Subcutaneous abdominal adipose tissue (tissue), 5 donors: ENCODE data around the gene TOM1L2.

Experiments used
- H3K27ac ChIP-seq: one replicate; pipeline ENCODE4 v1.7.0; 2013; ENCODE audit warnings: low read depth, mild to moderate bottlenecking, inconsistent platforms, low read length, moderate library complexity
- H3K27me3 ChIP-seq, 5 donors: one replicate each; pipeline ENCODE4 v1.7.0; 2013; ENCODE audit warnings: low read length in 5 of 5, inconsistent platforms in 1 of 5; ENCODE audit not compliant: control insufficient read depth in 5 of 5, insufficient read depth in 4 of 5
- H3K36me3 ChIP-seq, 5 donors: one replicate each; pipeline ENCODE4 v1.7.0; 2013; ENCODE audit warnings: low read length in 5 of 5; ENCODE audit not compliant: control insufficient read depth in 5 of 5, insufficient read depth in 5 of 5
- H3K4me1 ChIP-seq, 5 donors: one replicate each; pipeline ENCODE4 v1.7.0; 2013; ENCODE audit warnings: low read length in 5 of 5, mild to moderate bottlenecking in 3 of 5, moderate library complexity in 1 of 5; ENCODE audit not compliant: control insufficient read depth in 5 of 5, insufficient read depth in 5 of 5
- H3K4me3 ChIP-seq, 5 donors: one replicate each; pipeline ENCODE4 v1.7.0; 2013; ENCODE audit warnings: low read length in 5 of 5, low read depth in 1 of 5
- H3K9ac ChIP-seq, 5 donors: one replicate each; pipeline ENCODE4 v1.7.0; 2013; ENCODE audit warnings: low read length in 5 of 5, mild to moderate bottlenecking in 4 of 5, moderate library complexity in 3 of 5
- H3K9me3 ChIP-seq, 5 donors: one replicate each; pipeline ENCODE4 v1.7.0; 2013; ENCODE audit warnings: low read length in 5 of 5; ENCODE audit not compliant: control insufficient read depth in 5 of 5
- donor health status: healthy.
- donor health status: healthy.
- donor health status: healthy.
- donor health status: healthy.
- donor health status: healthy.

Gene TOM1L2

DNA sequence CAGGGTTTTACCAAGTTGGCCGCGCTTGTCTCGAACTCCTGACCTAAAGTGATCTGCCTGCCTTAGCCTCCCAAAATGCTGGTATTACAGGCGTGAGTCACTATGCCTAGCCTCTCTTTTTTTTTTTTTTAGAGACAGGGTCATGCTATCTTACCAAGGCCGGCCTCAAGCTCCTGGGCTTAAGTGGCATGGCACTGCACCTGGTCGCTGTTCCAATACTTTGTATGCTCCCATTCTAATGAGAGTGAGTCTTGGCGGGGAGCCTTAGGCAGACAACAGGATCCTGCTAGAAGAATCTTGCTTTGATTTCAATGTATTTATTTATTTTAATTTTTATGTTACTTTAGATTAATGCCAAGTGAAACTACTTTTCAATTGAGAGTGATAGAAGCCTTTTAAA, 21.9 kb downstream of the TOM1L2 start:
- Histone ChIP-seq H3K36me3 (peaks cover 0 to 7% (median under 1%) of the 10 kb centered on the region in 5 donors), H3K27ac (no peak overlapping the region), H3K9me3 (no peaks in the 10 kb centered on the region), H3K9ac (no peak overlapping the region), H3K27me3 (no peaks in the 10 kb centered on the region), H3K4me1 (no peaks in the 10 kb centered on the region), H3K4me3 (no peak overlapping the region)

DNA sequence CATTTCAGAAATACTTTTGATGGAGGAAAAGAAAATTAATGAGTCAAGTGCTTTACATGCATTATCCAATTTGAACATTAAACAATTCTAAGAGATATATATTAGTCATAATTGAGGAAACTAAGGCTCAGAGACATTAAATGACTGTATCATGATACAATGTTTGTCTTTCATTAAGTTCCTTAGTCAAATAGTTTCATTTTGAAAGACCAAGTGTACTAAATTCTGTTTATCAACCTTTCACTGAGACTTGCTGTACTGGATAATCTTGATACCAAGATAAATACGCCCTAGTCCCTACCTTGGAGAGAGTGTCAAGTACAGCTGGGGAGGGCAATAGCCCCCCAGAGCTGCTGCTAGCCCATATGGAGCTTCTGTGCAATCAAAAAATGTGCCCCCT, 24.2 kb downstream of the TOM1L2 start:
- Histone ChIP-seq H3K36me3 (no peaks in the 10 kb centered on the region), H3K27me3 (no peaks in the 10 kb centered on the region), H3K4me3 (no peak overlapping the region), H3K9ac (no peak overlapping the region), H3K4me1 (peaks cover 0 to 9% (median 5%) of the 10 kb centered on the region in 5 donors), H3K27ac (no peak overlapping the region), H3K9me3 (no peaks in the 10 kb centered on the region)

DNA sequence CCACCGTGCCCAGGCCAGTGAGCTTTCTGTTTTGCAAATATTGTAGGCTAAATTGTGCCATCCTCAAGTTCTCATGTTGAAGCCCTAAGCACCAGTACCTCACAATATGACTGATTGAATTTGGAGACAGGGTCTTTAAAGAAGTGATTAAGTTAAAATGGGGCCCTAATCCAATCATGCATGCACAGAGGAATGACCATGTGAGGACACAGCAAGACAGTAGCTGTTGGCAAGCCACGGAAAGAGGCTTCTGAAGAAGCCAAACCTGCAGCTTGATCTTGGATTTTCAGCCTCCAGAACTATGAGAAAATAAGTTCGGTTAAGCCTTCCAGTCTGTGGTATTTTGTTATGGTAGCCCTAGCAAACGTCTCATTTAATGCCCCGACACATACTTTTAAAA, 24.9 kb downstream of the TOM1L2 start:
- Histone ChIP-seq H3K9me3 (no peaks in the 10 kb centered on the region), H3K4me3 (no peak overlapping the region), H3K27ac (no peak overlapping the region), H3K4me1 (peaks cover 0 to 10% (median 5%) of the 10 kb centered on the region in 5 donors), H3K9ac (no peak overlapping the region), H3K27me3 (no peaks in the 10 kb centered on the region), H3K36me3 (no peaks in the 10 kb centered on the region)

DNA sequence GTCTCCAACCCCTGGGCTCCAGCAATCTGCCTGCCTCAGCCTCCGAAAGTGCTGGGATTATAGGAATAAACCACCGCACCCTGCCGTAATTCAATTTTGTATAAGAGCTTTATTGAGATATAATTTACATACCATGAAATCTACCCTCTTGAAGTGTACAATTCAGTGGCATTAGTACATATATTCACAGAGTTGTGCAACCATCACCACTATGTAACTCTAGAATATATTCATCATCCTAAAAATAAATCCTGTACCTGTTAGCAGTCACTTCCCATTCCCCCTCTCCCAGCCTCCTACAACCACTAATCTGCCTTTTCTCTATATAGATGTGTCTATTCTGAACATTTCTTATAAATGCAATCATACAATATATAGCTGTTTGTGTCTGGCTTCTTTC, 26.1 kb downstream of the TOM1L2 start:
- Histone ChIP-seq H3K36me3 (no peaks in the 10 kb centered on the region), H3K4me1 (peaks cover 0 to 16% (median 6%) of the 10 kb centered on the region in 5 donors), H3K4me3 (no peak overlapping the region), H3K27me3 (no peaks in the 10 kb centered on the region), H3K9ac (no peak overlapping the region), H3K9me3 (no peaks in the 10 kb centered on the region), H3K27ac (no peak overlapping the region)

DNA sequence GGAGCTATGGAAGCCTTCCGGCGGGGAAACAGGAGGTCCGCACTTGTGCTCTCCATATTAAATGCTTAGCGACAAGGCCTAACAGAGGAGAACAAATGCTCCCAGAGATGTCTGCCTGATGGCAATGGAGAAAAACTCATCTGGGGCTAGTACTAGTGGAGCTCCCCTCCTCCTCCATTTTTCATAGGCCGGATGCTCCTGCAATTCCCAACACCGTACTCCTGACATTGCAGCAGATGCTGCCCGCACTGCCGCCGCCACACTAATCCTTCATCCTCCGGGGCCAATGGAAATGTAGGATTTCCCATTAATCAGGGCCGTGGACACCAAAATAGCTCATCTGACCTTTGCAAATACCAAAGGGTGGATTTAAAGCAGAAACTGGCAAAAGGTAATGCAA, 27.5 kb downstream of the TOM1L2 start:
- Histone ChIP-seq H3K4me3 (no peak overlapping the region), H3K36me3 (no peaks in the 10 kb centered on the region), H3K4me1 (peaks cover 0 to 25% (median 14%) of the 10 kb centered on the region in 5 donors), H3K9me3 (no peaks in the 10 kb centered on the region), H3K27me3 (no peaks in the 10 kb centered on the region), H3K9ac (no peak overlapping the region), H3K27ac (no peak overlapping the region)

DNA sequence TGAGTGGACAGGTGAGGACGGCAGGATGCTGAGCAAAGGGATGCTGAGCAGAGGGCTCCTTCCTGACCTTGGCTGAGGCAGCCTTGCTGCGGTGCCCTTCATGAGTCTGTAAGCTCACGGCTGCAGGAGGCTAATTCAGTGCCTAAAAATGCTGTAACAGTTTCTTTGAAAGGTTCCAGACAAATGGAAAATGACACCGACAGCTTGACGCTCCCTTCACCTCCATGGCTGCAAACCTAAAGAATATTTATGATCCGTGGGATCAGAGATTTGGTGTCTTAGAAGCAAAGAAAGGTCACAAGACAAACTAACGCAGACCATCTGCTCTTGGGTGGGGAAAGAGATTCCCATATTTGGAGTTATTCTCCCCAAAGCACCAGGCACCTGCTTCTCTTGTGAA, 28.0 kb downstream of the TOM1L2 start:
- Histone ChIP-seq H3K27ac (no peak overlapping the region), H3K9me3 (no peaks in the 10 kb centered on the region), H3K27me3 (no peaks in the 10 kb centered on the region), H3K4me1 (peaks cover 0 to 25% (median 14%) of the 10 kb centered on the region in 5 donors), H3K4me3 (no peak overlapping the region), H3K9ac (no peak overlapping the region), H3K36me3 (no peaks in the 10 kb centered on the region)

DNA sequence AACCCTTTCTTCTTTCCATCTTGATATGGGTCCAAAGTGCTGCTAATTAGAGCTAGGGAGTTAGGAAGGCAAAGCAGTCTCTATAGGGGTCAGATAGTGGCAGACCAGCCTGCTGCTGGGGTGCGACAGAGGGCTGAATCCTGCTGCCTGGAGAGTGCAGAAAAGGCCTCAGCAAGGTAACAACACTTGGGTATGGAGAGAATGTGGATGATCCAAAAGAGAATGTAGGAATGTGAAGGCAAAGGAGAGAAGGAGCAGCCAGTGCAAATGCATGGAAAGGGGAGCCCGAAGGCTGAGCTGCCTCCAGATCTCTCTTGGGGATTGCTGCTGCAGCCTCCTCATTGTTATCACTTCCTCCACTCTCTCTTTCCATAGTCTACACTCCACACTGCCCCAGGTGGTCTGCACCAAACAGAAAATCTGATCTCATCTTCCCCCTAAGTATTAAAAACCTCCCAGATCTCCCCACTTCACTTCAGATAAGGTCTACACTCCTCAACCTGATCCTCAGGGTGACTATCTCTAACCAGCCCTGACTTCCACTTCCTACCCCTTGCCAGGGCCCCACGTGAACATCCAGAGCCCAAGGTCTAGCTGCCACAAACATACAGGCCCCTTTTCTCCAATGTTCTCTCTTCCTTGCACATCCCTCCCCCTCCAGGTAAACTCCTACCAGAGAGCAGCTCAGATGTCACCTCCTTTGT, 28.8 kb downstream of the TOM1L2 start:
- Histone ChIP-seq H3K27me3 (no peaks in the 10 kb centered on the region), H3K36me3 (no peaks in the 10 kb centered on the region), H3K4me1 (peaks cover 0 to 25% (median 17%) of the 10 kb centered on the region in 5 donors), H3K9ac (no peak overlapping the region), H3K27ac (no peak overlapping the region), H3K9me3 (no peaks in the 10 kb centered on the region), H3K4me3 (no peak overlapping the region)

DNA sequence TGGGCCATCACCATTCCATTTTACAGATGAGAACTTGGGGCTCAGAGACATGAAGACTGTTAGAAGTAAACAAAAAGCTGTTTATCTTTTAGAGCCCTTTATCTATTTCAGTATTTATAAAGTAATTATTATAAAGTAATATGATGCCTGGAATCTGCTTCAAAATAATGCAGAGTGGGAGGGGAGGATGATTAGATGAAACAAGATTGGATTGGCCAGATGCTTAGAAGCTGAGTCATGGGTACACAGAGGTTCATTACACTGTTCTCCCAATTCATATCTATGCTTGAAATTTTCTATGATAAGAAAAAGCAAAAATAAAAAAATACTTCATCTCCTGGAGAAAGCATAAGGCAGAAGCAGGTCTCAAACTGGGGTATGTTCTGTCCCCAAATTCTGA, 29.4 kb downstream of the TOM1L2 start:
- Histone ChIP-seq H3K9ac (no peak overlapping the region), H3K9me3 (no peaks in the 10 kb centered on the region), H3K4me1 (peaks cover 0 to 25% (median 17%) of the 10 kb centered on the region in 5 donors), H3K4me3 (no peak overlapping the region), H3K27ac (no peak overlapping the region), H3K36me3 (no peaks in the 10 kb centered on the region), H3K27me3 (no peaks in the 10 kb centered on the region)

DNA sequence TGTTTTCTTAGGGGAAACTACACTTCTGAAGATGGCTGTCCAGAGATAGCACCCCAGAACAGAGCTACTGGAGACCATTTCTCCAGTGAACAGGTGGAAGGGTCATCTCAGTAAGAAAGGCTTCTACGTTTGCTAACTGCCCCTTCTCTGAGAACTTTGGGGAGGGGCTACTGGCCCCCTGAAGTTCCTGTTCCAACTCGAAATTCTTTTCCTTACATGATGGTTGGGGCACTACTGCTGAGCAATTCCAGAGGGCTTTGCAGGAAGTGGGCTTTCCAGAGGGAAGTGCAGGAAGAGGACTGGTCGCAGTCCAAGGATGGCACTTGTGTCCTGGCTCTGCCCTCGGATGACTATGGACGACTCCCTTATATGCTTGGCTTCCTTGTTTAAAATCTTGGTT, 31.2 kb downstream of the TOM1L2 start:
- Histone ChIP-seq H3K36me3 (no peaks in the 10 kb centered on the region), H3K9ac (no peak overlapping the region), H3K4me1 (peaks cover 0 to 28% (median 27%) of the 10 kb centered on the region in 5 donors), H3K27me3 (no peaks in the 10 kb centered on the region), H3K9me3 (no peaks in the 10 kb centered on the region), H3K27ac (no peak overlapping the region), H3K4me3 (no peak overlapping the region)

DNA sequence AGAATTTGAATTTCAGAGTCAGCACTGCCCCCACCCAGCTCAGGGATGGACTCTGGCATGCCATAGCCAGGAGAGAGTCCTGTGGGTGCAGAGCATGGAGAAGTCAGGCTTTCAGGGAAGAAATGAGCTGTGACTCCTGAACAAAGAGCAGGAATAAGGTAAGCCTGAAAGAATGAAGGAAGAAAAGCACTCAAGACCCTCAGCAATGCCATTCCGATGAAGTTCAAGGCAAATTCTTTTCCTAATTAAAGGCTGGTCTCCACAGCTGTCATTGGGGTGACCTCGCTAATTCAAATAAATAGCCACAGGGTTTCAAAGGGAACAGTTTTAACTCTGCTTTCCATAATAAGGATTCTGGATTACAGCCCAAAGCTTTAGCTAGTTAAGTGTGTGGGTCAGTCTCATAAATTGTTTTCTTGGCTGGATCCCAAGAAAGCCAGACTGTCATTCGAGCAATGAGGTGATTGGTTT, 31.7 kb downstream of the TOM1L2 start:
- Histone ChIP-seq H3K9ac (no peak overlapping the region), H3K36me3 (no peaks in the 10 kb centered on the region), H3K9me3 (no peaks in the 10 kb centered on the region), H3K27me3 (no peaks in the 10 kb centered on the region), H3K4me1 (peaks cover 0 to 33% (median 32%) of the 10 kb centered on the region in 5 donors), H3K4me3 (no peak overlapping the region), H3K27ac (no peak overlapping the region)
